HG03457 (cell line): Measurements from ENCODE around the gene CMKLR1.

ENCODE experiments used
- ATAC-seq: cut with Tn5 transposase; IDR thresholded peaks from one replicate; pipeline ENCODE4 v1.9.1; 2021; ENCODE audit warnings: moderate number of reproducible peaks; ENCODE audit not compliant: unreplicated experiment

The CMKLR1 gene

DNA sequence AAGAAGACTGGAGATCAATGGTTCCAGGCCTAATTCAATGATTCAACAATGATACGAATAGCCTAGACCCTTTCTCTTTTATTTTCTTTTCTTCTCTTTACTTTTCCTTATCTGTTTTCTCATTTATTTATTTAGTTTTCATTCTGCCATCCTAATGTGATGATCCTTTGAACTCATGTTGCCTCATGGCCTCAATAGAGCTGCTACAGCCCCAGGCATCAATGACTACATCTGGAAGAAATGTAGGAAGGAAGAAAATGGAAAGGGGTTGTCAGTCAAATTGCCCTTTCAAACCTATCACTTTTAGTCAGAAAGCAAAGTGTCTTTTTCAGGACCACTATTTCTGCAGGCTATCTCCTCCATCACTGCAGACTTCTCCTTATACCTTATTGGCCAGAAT lies 69.9 kb downstream of the CMKLR1 start:
- ATAC-seq: no peak

DNA sequence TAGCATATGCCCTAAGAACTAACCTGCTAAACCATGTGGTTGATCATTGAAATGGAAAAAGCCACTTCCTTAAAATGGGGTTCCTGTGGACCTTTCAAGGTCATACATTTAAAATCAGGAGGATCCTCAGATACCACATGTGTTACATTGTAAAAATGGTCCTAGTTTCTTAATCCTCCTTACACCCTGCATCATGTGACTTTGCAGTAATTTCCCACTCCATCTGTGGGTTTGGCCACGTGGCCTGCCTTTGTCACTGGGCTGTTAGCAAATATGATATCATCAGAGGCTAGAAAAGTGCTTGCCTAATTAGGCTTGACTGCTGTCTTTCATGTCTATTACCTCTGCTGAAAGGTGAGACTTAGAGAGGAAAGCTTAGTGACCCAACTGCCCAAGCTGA lies 70.7 kb downstream of the CMKLR1 start:
- ATAC-seq: no peak

DNA sequence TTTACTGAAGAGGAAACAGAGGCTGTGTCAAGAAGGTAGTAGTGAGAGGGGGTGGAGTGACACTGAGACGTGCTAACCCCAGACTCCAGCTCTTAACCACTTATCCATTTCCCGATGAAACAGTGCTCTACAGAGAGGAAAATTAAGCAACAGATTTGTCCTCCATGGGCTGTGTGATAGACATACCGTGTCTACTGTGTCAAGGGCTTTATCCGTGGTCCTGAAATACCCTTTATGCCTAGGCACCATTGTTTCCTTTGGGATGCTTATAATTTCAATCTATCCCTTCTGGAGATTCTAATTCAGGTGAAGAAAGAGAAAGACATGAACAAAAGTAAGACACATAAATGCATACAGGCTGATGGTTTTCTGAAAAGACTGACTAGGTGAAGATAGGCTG lies 71.7 kb downstream of the CMKLR1 start:
- ATAC-seq: no peak

DNA sequence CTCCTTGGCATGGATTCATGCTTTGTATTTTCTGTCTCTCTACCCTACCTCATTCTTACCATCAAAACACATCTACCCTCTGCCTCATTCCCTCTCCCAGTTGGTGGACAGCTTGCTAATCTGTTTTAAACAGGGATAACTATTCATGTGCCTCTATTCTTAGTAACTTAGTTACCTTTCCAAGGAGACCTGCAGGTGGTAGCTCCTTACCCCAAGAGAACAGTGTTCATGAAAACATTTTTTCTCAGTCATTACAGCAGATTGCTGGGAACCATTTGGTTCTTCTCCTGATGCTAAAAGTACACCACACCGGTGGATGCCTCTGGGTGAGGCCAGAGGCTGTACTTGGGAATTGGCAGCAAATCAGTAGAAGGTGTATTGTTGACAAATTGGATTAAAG lies 73.0 kb downstream of the CMKLR1 start:
- no peak for ATAC-seq

DNA sequence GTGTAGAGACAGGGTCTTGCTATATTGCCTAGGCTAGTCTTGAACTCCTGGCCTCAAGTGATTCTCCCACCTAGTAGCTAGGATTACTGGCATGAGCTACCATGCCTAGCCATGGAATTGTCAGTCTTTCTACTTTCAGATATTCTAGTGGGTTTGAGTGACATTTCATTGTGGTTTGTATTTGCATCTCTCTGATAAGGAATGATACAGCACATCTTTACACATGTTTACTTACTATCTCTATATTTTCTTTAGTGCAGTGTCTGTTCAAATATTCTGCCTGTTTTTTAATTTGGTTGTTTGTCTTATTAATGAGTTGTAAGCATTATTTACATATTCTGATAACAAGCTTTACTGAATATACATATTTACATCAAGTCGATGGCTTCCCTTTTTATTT lies 73.6 kb downstream of the CMKLR1 start:
- ATAC-seq: no peak

DNA sequence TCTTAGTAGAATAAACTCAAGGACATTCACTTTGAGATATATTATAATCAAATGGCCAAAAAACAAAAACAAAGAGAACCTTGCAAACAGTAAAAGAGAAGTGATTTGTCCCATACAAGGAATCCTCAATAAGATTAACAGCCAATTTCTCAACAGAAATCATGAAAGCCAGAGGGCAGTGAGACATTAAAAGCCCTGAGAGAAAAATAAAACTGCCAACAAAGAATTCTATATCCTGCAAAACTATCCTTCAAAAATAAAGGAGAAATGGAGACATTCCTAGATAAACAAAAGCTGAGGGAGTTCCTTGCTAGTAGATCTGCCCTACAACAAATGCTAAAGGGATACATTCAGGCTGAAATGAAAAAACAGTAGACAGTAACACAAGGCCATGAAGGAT lies 78.1 kb downstream of the CMKLR1 start:
- no peak for ATAC-seq

DNA sequence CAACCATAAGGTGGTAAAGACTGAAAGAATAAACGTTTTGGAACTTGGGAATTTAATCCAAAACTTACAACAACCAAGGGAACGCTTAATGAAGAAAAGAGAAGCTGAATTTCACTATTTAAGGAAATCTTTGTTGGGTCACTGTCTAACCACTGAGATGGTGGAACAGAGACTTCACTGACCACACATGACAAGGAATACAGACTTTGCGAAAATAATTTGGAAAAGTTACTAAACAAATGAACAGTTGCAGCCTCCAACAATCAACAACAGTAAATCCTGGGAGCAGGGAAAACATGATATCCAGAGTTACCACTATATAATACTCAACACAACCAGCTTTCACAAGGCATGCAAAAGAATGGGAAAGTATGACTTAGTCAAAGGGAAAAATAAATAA lies 79.1 kb downstream of the CMKLR1 start:
- ATAC-seq: no peak

DNA sequence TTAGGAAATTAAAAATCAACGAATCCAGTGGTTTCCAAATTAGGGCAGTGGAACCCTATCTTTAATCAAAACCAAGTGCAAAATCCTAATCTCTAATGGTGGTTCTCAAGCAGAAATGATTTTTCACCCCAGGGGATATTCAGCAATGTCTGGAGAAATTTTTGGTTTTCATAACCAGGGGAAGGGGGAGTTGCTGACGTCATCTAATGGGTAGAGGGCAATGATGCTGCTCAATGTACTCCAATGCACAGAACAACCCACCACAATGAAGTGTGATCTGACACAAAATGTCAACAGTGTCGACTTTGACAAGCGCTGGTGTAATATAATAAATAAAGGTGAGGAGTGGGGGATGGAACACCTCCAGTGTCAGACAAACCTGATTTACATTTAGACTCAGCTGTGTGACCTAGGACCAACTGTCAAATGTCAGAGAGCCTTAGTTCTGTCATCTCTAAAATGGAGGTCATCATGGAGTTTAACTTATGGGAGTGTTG lies 81.5 kb downstream of the CMKLR1 start:
- ATAC-seq: no peak

DNA sequence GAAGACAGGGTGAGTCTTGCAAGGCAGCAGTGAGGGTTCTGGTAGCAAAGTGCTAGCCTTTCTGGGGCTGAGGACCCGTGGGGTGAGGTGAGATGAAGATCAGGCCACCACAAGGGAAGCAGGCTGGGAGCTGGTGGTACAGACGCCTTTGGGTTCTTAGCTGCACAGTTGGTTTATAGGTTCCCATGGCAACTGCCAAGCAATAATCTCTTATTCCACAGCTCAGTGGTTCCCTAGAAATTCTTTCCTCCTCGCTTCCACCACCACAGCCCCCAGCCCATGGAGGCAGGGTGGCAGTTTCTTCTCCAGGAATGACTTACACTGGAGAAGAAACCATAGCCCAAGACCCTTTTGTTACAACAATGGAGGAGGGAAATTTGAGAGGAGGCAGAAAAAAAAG lies 82.1 kb downstream of the CMKLR1 start:
- ATAC-seq: no peak

DNA sequence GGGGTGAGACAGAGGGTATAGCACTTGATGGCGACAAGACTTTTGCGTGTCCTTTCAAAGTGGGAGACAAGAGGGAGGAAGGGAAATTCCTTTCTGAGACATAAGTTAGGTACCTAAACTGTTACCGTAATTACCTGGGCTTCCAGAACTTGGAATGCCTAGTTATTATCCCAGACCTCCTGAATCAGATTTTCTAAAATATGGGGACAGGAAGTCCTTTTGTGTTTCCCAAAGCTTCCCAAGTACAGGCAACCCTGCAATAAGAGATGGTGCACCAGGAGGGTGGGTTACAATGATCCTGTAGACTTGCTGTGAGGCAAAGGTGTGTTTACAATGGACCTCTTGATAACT lies 83.9 kb downstream of the CMKLR1 start:
- ATAC-seq: no peak

DNA sequence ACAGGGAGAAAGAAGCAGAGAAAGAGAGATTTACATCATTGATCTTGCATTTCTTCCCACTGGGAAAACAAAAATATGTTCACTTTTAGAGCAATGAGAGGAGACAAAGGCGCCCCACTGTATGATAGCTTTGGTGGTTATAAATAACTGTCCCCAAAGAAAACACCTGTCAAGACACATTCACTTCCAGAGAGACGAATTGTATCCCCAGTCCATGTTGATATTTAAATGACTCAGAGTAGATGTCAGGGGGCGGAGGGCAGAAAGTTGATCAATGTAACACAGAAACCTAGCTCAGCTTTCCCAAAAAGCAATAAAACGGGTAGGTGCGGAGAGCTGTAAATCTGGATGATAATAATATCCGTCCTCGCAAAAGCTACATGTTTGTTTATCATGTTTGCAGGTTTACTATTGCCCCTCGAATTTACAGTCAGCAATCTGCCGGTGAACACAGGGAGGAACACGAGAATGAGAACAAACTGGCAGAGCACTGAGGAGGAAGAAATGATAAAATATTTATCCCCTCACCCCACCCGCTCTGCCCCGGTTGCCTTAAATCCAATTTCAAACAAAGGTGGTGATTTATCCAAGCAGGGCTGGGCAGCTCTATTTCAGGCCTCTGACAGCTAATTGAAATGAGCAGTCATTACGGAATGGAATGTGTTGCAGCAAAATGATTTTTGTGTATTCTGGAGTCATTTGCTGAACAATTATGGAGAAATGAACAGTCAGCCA lies 84.4 kb downstream of the CMKLR1 start:
- no peak for ATAC-seq

DNA sequence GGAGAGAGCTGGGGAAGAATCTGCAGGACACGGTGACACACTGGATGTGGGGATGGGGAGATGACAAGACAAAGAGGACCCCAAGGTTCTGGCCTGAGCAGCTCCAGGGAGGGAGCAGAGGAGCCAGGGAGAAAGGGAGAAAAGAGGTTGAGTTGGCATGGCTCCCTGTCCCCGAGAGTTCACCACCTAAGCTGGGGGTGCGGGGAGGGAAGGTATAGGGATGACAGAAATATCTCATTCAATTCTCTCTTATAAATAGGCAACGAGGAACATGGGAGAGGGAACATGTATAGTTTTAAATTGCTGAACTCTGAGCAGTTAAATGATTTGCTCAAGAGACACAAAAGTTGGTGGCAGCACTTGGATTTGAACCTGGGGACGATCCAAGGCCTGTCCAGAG lies 85.1 kb downstream of the CMKLR1 start:
- ATAC-seq: no peak

DNA sequence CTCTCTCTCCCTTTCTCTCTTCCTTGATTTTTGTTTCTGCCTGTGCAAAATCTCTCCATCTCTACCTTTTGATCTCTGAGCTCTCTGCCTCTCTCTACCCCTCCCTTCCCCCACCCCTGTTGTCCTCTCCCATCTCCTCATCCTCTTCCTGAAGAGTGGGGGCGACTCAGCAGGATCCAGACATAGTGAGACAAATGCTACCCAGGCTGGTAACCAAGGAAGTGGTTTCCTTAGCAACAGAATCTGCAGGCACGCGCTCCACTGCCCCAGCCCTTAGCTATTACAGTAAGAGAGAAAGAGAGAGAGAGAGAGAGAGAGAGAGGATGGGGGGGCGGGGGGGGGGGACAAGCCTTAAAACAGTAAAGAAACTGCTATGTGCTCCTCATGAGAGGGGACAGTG lies 85.6 kb downstream of the CMKLR1 start:
- no peak for ATAC-seq

DNA sequence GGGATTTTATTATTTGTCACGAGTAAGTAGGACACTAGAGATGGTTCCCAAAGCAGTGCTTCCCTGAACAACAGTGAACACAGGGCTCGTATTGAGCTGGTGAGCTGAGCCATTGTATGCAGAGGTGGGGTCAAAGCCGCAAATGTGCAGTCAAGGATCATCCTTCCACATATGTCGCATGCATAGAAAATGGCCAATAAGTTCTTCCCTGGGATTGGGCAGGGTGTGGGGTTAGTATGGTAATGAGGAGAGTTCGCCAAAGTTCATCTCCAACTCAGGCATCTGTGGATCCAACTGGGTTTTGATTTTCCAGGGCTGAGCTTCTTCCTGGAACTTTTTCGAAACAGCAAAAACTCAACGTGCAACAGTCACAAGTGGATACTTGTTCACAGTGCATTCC lies 86.6 kb downstream of the CMKLR1 start:
- ATAC-seq: no peak

DNA sequence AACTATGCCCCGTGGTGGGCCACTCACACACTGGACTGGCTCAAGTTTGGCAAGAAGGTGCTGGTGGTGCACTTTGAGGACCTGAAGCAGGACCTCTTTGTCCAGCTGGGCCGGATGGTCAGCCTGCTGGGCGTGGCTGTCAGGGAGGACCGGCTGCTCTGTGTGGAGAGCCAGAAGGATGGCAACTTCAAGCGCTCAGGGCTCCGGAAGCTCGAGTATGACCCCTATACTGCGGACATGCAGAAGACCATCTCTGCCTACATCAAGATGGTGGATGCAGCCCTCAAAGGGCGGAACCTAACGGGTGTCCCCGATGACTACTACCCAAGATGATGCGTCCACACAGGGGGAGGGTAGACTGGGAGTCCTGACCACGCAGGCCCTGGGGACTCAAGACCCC lies 91.1 kb downstream of the CMKLR1 start:
- ATAC-seq: no peak

DNA sequence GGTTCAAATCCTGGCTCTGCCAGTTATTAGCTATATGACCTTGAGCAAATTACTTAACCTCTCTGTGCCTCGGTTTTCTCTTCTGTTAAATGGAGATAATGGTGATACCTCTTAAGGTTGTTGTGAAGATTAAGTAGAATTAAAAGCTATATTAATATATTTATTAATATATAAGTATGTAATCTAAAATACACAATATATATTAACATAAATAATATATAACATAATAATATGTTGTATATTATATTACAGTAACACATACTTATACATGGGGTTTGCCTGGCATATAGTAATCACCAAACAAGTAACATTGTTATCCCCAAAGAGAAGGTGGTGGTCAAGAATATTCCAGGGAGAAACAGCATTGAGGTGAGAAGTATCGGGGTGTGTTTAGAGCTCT lies 92.0 kb downstream of the CMKLR1 start:
- no peak for ATAC-seq

DNA sequence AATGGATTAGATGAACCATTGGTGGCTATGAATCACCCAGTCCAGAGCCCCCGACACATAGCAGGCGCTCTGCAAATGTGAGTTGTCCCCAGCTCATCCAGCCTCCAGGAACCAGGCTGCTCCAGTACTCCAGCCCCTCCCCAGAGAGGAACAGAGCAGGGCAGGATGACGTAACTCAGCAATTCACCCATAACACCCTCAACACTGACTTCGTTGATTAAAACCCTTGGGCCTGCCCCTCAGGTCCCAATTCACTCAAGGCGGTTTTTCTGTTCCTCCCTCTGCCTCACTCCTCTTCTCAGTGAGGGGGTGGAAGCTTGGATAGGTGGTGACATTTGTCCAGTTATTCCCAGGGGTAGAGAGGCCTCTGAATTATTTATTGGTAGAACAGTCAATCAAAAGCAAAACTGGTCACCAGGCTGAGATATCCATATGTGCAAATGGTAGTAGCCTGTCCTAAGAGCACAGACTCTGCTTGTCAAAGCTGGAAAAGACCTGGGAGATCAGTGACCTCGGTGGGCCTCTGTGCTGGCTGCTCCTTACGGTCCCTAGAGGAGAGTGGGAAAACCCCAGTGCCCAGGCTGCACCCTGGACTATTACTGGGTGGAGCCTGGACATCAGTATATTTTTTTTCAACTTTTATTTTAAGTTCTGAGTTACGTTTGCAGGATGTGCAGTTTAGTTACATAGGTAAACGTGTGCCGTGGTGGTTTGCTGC lies 97.0 kb downstream of the CMKLR1 start:
- ATAC-seq: no peak

DNA sequence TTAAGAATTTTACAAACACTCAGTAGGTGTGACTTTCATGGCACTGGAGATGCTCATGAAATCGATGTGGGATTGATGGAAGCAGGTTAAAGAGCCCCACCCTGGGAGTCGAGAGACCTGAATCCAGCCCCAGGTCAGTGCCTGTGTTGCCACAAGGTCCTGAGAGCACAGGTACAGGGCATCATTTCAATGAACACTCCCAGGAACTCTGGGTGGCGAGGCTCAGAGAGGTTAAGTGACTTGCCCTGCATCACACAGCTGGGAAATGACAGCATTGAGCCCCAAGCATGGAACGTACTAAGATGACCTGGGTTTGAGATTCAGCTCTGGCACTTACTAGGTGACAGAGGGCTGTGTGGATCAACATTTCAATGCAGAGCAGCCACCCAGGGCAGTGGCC lies 98.2 kb downstream of the CMKLR1 start:
- ATAC-seq: no peak

DNA sequence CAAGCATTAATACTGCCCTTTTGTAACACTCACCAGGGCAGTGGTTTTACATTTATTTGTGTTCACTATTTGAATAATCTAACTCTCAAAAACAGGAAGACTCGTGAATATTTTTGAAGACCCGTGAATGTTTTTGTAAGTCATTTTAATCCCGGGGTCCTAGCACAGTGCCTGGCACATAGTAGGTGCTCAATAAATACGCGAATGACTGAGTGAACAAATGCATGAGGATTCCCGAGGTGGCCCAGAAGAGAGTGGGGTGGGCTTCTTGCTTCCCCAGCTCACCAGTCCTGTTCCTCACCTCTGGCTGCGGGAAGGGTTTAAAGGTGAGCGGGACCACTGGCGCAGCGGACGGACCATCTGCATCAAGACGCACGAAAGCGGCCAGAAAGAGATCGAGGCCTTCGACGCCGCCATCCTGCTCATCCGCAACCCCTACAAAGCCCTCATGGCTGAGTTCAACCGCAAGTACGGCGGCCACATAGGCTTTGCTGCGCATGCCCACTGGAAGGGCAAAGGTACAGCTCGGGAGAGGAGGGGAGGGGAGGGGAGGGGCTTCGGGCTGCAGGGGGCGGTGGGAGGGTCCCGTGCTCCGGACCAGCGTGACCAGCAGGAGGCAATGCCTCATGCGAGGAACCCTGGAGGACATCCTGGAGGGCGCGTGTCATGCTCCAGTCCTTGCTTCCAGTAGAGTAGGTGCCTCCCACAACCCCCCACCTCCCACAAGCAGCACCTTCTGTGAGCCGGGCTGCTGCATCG lies 98.9 kb downstream of the CMKLR1 start:
- no peak for ATAC-seq

DNA sequence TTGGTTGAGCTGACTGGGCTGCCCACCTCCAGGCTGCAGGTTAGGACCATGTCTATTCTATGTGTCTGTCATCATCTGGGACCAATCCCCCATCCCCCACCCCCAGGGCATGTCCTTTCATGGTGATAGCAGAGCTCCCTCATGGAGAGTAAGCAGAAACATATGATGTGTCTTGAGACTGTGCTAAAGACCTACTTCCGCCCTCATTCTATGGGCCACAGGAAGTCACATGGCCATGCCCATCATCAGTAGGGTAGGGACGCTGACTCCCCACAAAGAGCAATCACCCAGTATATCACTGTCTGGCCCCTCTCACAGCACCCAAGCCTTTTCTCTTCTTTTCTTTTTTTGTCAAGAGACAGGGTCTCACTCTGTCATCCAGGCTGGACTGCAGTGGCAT lies 99.7 kb downstream of the CMKLR1 start:
- no peak for ATAC-seq

DNA sequence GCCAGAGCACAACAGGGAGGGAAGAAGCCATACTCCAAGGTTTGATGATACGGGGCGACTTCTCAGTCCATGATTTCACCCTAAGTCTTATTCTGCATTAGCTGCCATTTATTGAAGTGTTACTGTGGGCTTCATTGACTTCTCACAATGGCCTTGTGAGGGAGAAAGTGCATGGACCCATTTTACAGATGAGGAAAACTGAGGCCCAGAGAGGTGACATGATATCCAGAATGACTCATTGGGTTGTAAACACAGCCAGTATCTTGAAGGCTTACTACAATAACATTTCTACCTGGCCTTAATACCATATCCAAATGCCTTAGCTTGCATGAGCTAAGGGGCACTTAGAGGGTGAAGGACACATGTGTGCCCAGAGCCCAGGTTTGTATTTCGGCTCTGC lies 100.6 kb downstream of the CMKLR1 start:
- ATAC-seq: no peak
